Measurements from ENCODE around the gene RBL2.
"Not testable (repeated sequence)": the region's sequence is repeated elsewhere in the genome, so short reads cannot be mapped to it uniquely, and the experiment has no call there.

Gene RBL2

DNA sequence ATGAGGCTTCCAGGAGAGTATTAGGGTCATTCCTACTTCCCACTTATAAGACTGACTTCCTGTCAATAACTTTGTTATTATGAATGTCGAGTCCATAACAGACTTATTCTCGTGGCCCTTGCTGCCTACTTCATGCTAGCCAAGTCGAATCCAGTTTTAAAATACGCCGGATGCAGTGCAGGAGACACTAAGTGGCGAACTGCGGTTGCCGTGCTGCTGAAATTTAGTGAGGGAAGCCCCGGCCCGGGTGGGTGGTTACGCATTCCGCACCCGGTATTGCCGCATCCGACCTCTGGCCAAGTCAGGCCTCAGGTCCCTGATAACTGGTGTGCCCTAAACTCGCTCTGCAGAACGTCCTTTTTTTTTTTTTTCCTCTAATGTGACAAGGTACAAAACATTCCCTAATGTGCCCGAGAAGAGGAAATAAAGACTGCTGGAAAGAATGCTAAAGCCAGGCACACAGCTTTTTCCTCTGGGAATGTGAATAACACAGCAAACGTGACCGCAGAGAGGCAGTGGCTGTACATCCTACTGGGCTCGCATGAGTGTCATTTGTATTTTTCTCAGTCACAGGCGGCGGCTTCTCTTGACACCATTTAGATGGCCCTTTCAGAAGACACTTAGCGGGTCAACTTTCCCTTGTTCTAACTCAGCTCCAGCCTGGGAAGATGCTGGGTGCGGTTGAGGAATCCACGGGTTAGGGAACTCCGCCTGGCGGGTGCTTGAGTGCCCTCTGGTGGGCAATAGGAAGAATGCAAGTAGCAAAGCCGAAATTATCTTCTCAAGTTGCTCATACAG is 75.8 kb downstream of the RBL2 start:
- peak; percentile 33 to 37 for DNase-seq

DNA sequence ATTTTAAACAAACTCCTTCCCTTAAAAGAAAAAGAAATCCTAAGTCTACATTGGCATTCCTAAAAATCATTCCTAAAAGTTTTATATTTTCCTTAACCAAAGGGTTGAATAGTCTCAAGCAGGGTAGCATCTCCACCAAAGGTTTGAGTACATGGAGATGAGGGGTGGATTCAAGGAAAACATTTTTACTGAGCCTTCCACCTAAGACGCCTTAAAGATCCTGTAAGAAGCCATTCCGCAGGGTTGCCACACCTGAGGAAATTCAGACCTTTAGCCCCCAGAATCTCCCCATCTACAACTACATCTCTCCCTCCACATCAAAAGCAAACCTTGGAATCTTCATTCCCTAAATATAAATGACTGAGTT is 76.4 kb downstream of the RBL2 start:
- DNase-seq, result no peak

DNA sequence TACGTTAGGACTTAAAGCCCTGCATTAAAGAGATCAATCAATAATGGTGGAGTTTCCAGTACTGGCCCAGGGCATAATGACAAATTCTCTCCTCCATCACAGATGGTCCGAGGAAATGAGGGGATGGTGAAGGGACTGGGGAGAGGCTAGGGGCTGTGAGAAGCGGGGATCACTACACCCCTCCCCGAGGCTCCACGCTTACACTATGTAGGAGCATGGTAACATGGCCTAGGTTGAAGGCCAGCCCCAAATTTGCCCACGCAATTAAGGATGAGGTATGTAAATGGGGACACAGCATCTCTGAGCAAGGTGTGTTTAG is 76.8 kb downstream of the RBL2 start:
- DNase-seq, result no peak

DNA sequence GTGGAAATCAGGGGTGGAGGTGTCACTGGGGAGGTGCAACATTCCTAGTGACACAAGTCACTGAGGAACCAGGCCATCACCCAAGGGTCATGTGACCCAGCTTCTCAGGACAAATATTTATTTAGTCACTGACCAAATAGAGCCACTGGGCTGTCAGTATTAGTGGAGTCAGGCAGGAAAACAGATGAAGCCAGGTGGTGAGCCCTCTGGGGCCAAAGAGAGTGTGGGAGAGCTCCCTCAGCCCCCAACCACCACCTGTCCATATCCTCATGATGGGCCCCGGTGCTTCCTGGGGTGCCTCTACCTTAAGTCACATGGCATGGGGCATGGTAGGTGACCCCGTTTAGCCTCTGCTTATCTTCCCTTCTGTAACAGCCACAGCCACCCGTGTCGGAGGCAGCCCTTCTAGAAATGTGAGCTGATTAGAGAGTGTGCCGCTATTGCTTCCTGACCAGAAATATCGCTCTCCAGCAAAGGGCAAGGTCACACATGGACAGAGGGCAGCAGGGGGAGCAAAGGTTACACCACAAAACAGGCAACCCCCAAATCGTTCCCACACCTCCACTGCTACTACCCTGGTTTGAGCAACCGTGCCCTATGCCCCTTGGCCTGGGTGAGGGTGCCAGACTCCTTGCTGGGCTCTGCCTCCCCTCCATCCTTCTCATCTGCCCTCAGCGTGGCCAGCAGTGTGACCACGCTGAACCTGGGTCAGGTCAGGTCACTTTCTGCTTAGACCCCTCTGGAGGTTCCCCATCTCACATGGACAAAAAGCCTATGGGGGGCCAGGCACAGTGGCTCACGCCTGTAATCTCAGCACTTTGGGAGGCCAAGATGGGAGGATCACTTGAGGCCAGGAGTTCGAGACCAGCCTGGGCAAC is 77.4 kb downstream of the RBL2 start:
- DNase-seq, result no peak

DNA sequence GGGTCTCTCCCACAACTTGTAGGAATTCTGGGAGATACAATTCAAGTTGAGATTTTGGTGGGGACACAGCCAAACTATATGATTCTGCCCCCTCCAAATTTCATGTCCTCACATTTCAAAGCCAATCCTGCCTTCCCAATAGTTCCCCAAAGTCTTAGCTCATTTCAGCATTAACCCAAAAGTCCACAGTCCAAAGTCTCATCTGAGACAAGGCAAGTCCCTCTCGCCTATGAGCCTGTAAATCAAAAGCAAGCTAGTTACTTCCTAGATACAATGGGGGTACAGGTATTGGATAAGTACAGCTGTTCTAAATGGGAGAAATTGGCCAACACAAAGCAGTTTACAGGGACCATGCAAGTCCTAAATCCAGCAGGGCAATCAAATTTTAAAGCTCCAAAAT is 78.5 kb downstream of the RBL2 start:
- not testable (repeated sequence) for DNase-seq

DNA sequence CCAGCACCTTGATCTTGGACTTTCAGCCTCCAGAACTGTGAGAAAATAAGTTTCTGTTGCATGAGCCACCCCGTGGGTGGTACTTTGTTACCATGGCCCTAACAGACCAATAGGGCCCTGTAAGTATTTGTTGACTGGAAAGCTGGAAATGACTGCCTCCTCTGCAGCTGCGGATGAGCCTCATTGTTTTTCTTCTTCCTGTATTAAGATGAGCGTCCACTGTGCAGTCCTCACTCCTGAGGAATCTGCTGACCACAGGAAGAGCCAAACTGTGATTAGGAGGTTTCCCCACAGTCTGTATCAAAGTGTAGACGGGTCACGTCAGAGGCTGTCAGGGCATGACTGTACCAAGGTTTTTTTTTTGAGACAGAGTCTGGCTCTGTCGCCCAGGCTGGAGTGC is 81.0 kb downstream of the RBL2 start:
- DNase-seq, result no peak

DNA sequence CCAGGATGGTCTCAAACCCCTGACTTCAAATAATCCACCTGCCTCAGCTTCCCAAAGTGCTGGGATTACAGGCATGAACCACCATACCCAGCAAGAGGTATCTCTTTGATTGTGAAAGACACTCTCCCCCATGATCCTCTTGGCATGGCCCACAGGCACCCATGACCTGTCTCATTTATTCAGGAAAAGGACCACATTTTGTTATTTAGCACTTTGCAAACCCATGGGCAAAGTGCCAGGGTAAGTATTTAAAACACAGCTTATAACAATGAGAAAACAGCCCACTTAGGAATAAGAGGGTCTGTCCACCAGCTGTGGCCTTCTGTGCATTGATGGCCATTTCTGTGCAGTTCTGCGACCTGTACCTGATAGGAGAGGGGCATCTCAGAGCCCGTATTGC is 81.5 kb downstream of the RBL2 start:
- DNase-seq, result no peak

DNA sequence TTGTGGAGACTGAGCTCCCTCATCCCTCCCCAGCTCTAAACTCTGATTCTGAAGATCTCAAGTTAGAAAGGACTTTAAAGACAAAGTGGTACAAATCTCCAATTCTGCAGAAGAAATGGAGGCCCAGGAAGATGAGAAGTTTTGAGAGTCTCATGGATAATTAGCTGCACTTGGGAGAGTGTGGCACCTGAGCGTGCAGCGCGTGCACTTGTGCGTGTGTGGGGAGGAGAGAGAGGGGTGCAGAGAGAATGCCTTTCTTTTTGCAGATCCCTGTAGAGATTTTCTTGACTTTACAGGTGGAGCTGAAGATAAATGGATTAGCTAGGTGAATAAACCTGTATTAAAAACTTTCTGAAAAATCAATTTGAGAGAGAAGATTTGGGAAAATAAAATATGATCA is 83.6 kb downstream of the RBL2 start:
- no peak for DNase-seq

DNA sequence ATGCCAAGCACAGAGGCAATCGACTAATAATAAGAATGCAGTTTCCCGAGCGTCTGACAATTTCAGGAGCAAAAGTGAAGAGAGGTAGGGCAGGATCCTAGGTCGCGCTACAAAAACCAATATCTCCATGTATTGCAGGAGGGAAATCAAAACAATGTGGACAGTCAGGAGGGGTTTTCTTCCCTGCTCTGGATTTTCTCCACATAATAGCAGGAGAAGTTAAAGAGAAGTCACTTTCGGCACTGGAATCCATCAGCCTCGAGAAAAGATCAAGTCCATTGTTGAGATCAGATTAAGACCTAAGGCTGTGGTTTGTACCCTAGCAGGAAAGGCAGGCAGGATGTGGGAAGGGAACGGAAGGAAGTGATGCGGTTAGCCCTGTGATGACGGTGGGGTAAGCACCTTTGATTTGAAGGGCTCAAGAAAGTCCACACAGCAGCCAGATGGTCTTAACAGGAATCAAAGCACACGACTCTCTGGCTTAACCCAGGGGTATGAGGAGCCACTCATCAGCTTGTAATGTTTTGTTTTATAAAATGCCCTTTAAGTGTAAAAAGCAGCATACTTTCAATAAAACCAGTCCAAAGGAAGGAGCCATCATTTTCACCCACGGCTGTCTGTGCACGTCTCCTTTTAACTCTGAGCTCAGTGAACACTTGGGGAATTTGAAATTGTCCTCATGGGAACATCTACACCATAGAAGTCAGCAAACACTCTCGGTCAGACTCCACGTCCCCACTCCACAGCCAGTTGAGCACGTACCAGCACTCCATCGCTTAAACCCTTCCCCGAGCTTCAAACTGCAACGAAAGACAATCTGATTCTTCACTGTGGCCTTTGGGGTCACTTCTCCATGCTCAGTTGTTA is 84.5 kb downstream of the RBL2 start:
- peak; percentile 41 to 54 for DNase-seq

DNA sequence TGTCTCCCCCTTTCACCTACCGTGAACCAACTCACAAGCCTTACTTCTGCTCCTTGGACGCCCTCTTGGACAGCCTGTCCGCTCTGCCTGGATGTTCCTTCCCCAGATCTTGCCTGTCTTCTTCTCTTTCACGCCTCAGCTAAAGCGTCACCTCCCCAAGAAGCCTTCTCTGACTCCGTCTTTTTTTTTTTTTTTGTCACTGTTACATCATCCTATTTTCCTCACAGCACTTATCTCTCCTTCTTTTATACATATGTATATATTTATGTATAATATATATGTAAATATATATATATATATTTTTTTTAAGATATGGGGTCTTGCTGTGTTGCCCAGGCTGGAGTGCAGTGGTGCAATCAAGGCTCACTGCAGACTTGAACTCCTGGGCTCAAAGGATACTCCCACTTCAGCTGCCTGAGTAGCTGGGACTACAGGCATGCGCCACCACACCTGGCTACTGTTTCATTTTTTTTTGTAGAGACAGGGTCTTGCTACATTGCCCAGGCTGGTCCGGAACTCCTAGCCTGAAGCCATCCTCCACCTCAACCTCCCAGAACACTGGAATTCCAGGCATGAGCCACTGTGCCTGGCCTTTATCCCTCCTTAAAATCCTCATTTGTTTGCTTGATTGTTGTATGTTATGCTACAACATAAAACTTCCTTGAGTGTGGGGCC is 85.3 kb downstream of the RBL2 start:
- no peak for DNase-seq

DNA sequence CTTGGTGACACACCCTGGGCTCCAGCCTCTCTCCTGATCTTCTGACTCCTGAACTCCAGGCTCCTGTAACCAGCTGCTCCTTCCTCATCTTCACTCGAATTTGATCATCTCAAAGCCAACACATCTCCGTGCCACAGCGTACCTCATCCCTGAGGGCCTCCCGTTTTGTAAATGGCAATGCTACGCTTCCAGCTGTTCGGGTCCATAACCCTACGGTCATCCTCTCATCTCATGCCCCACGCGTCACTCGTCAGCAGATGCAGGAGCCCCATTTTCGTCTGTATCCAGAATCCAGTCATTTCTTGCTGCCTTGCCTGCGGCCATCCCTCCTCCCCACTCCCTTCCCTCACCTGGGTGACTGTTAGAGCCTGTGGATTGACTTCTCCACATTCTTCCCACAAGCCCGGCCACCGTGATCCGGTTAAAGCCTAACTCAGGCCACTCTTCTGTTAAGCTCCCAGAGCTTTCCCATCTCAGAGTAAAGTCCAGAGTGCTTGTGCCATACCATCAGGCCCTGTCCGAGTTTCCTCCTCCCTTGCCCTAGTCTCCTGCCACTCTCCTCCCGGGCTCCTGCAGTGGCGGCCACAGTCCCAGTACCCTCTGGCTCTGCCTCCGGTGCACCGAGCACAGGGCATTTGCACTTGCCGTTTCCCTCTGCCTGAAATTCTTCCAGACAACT is 89.0 kb downstream of the RBL2 start:
- no peak for DNase-seq

DNA sequence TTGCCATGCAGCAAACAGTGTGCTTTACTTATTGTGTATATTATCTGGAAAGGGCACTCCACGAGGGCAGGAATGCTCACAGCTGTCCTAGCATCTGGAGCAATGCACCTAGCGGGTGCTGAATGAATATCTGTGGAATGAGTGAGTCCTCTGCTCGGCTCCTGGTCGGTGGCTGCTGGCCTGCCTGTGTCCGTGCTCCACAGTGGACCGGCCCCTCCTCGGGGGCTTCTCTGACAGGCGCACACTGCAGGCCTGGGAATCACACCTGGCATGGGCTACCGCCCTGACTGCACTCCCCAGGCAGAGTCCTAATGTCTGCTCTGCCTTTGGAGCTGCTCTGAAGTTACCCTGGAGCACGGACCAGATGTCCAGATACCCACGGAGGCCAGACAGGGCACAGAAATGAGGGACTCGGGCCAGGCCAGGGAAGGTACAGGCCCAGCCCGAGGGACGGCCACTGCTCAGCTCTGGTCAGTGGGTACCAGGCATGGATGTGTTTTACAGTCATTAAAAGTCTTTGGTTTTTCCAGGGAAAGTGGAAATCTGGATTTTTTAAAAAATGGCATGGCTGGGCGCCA is 89.8 kb downstream of the RBL2 start:
- no peak for DNase-seq

DNA sequence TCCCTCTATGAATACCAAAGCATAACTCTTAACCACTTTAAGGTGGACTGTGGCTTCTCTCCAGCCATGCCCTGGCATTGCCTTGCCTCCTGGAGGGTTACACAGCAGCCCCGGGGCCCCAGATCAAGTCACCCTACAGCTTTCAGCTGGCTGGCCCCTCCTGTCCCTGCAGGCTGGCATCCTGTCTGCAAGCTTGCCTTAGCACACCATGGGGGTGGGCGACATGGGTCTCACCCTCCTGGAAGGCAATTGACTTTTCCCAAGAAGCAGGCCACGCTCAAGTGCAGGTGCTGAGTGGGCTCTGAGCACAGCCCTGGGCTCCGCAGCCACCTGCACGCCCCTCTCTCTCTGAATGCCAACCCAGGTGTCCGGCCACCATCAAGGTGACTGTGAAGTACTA is 94.5 kb downstream of the RBL2 start:
- DNase-seq, result no peak

DNA sequence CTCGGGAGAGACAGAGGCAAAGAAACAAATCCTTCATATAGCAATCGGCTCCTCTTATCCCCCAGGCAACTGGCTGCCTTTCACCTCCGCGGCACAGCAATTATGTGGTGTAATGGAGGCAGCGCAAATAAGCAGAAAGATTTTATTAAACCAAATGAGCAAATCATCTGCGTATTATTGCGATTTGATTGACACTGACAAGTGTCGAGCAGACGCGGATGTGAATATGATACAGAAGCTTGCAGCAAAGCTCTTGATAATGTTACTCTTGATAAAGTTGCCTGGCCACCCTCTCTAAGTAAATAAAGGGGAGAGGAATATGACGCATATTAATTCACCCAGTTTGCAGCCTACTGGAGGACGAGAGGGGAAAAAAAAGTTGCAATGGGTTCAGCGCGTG is 95.2 kb downstream of the RBL2 start:
- no peak for DNase-seq

DNA sequence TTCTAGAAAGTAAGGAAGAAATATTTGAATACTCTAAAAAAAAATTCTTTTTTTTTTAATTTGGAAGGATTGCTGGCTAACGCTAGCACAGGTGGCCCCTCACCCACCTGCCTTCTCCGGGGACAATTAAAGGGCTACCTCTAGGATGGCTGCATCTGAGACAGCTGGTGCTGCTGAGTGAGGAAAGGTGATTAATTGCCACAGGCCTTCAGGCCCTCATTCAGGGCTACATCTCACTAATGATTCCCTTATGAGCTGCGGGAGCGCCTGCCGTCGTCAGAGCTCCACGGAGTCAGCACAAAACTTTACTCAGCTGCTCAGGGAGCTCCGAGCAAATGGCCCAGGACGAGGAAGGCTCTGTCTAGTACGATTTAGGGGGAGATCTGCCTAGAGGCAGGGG is 95.8 kb downstream of the RBL2 start:
- no peak for DNase-seq

DNA sequence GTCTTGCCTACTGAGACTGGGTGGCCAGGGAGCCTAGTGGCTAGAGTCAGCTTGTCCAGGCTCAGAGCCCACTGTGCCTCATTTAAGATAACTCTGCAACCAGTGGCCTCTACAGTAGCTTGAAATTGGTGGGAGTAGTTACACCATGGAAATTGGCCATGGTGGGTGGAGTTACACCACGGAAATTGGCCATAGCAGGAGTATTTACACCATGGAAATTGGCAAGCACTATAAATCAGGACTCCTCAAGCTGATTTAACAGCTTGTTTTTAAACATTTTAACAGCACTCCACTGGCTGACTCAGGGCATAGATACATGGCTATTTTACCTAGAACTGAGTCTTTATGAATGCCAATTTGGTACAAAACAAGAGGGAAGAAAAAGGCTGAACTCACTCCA is 96.5 kb downstream of the RBL2 start:
- no peak for DNase-seq

DNA sequence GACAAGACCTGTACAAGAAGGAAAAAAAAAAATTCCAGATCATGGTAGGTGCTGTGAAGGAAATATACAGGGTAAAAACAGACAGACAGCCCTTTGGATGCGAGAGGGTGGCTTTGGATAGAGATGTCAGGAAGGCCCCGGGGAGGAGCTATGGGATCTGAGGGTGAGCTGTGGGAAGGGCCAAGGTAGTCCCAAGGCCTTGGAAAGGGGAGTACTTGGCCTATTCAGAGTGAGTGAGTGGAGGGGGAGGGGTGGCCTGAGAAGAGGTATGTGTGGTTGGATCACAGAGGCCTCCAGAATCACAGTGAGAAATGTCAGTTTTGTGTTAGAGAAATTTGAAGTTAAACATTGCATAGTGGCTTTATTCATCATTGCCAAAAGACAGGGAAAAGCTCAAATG is 99.9 kb downstream of the RBL2 start:
- no peak for DNase-seq

DNA sequence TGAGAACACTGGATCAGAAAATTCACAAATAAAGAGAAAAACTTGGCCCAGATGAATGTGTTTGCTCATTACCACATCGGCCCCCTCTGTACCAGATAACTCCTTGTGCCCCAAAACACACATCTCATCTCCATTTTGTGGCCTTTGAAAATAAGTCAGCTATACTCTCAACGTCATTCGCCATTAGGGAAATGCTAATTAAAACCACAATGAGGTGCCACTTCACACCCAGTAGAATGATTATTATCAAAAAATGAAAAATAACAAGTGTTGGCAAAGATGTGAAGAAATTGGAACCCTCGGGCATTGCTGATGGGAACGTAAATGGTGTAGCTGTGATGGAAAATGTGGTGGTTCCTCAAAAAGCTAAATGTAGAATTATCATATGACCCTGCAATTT is 103.4 kb downstream of the RBL2 start:
- no peak for DNase-seq

DNA sequence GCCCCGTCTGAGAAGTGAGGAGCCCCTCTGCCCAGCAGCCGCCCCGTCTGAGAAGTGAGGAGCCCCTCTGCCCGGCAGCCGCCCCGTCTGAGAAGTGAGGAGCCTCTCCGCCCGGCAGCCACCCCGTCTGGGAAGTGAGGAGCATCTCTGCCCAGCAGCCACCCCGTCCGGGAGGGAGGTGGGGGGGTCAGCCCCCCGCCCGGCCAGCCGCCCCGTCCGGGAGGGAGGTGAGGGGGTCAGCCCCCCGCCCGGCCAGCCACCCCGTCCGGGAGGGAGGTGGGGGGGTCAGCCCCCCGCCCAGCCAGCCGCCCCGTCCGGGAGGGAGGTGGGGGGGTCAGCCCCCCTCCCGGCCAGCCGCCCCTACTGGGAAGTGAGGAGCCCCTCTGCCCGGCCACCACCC is 105.1 kb downstream of the RBL2 start:
- DNase-seq, result not testable (repeated sequence)

DNA sequence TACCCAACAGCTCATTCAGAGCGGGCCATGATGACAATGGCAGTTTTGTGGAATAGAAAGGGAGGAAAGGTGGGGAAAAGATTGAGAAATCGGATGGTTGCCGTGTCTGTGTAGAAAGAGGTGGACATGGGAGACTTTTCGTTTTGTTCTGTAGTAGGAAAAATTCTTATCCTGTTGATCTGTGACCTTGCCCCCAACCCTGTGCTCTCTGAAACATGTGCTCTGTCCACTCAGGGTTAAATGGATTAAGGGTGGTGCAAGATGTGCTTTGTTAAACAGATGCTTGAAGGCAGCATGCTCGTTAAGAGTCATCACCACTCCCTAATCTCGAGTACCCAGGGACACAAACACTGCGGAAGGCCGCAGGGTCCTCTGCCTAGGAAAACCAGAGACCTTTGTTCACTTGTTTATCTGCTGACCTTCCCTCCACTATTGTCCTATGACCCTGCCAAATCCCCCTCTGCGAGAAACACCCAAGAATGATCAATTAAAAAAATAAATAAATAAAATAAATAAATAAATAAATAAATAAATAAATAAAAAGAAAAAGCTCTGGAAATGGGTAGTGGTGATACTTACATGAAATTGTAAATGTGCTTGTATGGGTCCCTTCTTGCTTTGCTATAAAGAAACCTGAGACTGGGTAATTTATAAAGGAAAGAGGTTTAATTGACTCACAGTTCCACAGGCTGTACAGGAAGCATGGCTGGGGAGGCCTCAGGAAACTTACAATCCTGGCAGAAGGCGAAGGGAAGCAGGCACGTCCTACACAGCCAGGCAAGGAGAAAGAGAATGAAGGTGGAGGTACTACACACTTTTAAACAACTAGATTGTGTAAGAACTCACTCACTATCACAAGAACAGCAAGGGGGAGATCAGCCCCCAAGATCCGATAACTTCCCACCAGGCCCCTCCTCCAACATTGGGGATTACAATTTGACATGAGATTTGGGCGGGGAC is 105.8 kb downstream of the RBL2 start:
- not testable (repeated sequence) for DNase-seq

Measured in AML-193 (cell line).